ENCODE results near the gene MYOCD. TPM values are rescaled to one million over a fixed set of nuclear protein-coding genes. Genes with fewer than 3 reads are reported as not detected.
"Not testable (repeated sequence)": the region's sequence is repeated elsewhere in the genome, so short reads cannot be mapped to it uniquely, and the experiment has no call there.

Gene MYOCD
- total RNA-seq, 2 donors from 2014 or later: not detected

DNA sequence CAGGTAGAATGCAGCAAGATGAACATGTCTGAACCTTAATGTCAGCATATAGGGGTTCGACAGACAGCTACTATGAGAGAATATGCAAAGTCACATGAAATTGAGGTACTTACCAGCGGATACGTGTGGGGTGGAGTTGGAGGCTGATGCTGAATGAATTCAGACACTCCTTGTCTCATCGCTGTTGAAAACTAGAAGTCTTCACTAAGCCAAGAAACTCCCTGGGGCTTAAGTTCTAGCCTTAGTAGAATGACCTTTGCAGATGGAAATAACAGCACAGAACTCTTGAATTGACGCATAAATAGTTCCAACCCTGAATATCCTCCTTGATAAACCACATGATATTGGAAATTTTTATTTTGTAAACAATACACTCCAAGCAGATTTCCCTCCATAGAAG lies 32.9 kb upstream of the MYOCD start:
- DNase-seq (no peak), ATAC-seq (no peak)
- Mint-ChIP-seq H3K27ac (no peak overlapping the region), H3K36me3 (ENCODE audit: low read depth) (no peaks in the 10 kb centered on the region), H3K4me3 (no peak overlapping the region), H3K4me1 (no peaks in the 10 kb centered on the region), H3K27me3 (no peaks in the 10 kb centered on the region)
- H3K9me3 ChIP-seq (ENCODE audit: control insufficient read depth, low read length, poor library complexity, severe bottlenecking): no peaks in the 10 kb centered on the region

DNA sequence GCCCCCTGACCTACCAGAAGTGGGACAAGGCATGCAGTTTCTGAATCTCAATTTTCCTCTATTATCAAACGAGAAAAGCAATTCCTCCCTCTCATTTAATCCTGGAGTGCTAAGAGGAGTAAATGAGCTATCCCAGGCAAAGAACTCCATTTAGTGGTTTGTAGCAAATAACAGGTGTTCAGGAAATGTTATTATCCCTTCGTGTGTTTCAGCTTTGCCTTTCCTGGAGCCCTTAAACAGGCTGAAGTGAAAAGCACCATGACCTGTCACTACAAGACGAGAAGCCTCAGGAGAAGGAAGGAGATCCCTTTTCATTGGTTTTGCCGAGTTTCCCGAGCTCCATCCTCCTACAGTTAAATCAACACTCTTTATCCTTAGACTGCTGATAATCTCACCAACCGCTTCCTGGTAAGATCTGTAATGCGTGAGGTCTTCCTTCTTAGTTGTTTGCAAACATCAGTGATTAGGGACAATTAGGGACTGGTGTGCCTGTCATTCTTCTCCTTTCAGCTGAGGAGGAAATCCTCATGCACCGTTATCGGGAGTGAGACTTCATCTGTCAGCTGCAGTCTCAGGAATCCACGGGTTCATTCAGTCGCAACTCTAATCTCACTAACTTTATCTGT lies 30.8 kb upstream of the MYOCD start:
- H3K27me3 Mint-ChIP-seq: no peaks in the 10 kb centered on the region

DNA sequence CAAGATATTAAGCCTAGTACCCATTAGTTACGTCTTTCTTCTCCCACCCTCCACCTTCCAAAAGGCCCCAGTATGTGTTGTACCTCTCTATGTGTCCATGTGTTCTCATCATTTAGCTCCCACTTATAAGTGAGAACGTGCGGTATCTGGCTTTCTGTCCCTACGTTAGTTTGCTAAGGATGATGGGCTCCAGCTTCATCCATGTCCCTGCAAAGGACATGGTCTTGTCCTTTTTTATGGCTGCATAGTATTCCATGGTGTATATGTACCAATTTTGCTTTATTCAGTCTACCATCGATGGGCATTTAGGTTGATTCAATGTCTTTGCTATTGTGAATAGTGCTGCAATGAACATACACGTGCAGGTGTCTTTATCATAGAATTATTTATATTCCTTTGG lies 29.7 kb upstream of the MYOCD start:
- not testable (repeated sequence) for H3K4me1 Mint-ChIP-seq; DNase-seq; H3K9me3 ChIP-seq (ENCODE audit: control insufficient read depth, low read length, poor library complexity, severe bottlenecking); H3K36me3 Mint-ChIP-seq (ENCODE audit: low read depth); H3K27ac Mint-ChIP-seq; ATAC-seq; H3K4me3 Mint-ChIP-seq; H3K27me3 Mint-ChIP-seq

More for the DNA sequence above, 30.8 kb upstream of the MYOCD start:
- DNase-seq: no peak
- no peaks in the 10 kb centered on the region for H3K36me3 Mint-ChIP-seq (ENCODE audit: low read depth)
- H3K9me3 ChIP-seq (ENCODE audit: control insufficient read depth, low read length, poor library complexity, severe bottlenecking): no peaks in the 10 kb centered on the region
- no peak for ATAC-seq
- no peak overlapping the region for H3K27ac Mint-ChIP-seq
- no peaks in the 10 kb centered on the region for H3K4me1 Mint-ChIP-seq
- H3K4me3 Mint-ChIP-seq: no peak overlapping the region

DNA sequence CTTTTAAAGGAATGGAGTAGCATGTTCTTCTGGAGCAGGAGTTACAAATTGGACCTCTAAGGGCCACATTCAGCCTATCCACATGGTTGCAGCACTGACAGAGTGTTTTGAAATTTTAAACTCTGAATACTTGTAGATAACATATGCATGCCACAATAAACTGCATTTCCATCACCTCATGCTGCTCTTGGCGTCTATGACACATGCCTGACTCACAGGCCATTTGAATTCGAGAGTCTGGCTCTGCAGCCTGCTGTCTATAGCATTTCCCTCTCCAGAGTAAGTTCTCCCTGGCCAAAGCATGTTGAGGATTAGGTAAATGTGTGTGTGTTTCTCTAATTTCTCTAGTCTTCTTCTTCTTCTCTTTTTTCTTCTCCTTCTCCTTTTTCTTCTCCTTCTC lies 28.7 kb upstream of the MYOCD start:
- no peaks in the 10 kb centered on the region for H3K4me1 Mint-ChIP-seq
- ATAC-seq: no peak

DNA sequence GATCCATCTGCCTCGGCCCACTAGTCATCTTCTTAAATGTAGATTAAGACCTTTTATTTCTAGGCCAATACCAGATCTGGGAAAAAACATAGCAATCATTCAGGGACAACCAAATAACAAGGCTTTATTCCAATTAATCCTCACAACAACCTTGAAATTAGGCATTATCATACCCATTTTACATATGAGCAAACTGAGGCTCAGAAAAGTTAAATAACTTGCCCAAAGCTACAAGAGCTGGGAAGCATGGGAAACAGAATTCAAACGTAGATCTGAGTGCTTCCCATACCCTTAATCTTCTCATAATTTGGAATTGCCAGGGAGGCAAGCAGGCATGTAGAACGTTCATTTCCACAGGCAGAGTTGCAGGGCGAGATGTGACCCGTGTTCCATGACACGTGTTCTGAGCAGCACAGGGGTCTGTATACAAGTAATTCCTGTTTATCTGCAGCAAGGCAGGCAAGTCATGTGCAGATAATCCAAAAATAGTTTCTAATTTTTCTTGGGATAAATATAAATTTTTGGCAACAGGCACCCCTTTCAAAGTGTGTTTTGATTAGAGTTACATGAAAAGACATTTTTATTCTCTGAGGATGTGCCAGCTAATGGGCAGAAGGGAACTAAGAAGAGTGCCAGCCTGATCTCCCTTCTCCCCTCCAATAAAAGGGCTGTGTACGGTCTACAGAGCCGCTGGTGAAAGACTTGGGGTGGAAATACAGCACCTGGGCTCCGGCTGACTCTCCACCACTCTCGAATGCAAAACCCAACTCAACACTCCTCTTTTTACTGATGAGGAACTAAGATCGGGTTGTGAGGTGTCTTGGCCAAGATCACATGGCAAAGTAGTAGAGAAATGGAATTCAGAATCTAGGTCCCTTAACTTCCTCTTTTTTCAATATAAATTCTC lies 27.7 kb upstream of the MYOCD start:
- Mint-ChIP-seq H3K4me3 (no peak overlapping the region), H3K36me3 (ENCODE audit: low read depth) (no peaks in the 10 kb centered on the region), H3K4me1 (no peaks in the 10 kb centered on the region), H3K27ac (no peak overlapping the region), H3K27me3 (no peaks in the 10 kb centered on the region)
- ATAC-seq: no peak
- H3K9me3 ChIP-seq (ENCODE audit: control insufficient read depth, low read length, poor library complexity, severe bottlenecking): no peaks in the 10 kb centered on the region
- DNase-seq: no peak

More for the DNA sequence above, 28.7 kb upstream of the MYOCD start:
- H3K36me3 Mint-ChIP-seq (ENCODE audit: low read depth): no peaks in the 10 kb centered on the region
- no peak overlapping the region for H3K4me3 Mint-ChIP-seq
- H3K27me3 Mint-ChIP-seq: no peaks in the 10 kb centered on the region
- H3K27ac Mint-ChIP-seq: no peak overlapping the region
- H3K9me3 ChIP-seq (ENCODE audit: control insufficient read depth, low read length, poor library complexity, severe bottlenecking): no peaks in the 10 kb centered on the region
- no peak for DNase-seq

DNA sequence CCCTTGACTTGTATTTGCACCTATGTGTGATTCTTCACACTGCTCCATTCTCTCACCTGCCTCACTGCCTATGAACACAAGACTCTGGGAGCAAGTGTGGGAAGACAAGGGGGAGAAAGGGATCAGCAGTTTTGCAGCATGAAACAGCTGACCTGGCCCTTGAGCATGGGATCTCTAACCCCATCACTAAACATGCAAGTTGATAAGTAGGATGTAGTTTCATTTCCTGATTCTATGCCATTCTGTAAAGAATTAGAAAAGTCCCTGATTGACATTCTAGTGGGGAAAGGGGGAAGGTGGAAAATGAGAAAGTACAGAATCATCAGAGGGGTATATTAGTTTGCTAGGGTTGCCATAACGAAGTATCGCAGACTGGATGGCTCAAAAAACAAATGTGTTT lies 25.3 kb upstream of the MYOCD start:
- Mint-ChIP-seq H3K36me3 (ENCODE audit: low read depth) (no peaks in the 10 kb centered on the region), H3K4me1 (no peaks in the 10 kb centered on the region)
- no peak for DNase-seq

DNA sequence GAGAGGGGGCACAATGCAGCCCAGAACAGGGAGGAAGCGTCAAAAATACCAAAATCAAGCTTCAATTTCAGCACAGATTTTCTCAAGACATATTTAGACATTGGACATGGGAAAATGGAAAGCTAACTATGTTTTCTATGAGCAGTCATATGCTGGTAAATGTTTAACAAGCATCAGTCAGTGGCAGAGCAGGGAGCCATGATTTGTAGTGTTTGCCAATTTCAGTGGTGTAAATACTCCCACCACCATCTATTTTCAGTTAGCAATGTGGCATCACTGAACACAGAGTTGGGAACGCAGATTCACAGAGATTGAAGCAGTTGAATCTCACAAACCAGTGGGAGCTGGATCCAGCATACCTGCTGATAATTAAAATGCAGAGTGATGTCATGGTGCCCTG lies 24.6 kb upstream of the MYOCD start:
- Mint-ChIP-seq H3K4me1 (no peaks in the 10 kb centered on the region), H3K27me3 (no peaks in the 10 kb centered on the region), H3K27ac (no peak overlapping the region), H3K4me3 (no peak overlapping the region), H3K36me3 (ENCODE audit: low read depth) (no peaks in the 10 kb centered on the region)
- ATAC-seq: no peak
- no peaks in the 10 kb centered on the region for H3K9me3 ChIP-seq (ENCODE audit: control insufficient read depth, low read length, poor library complexity, severe bottlenecking)
- no peak for DNase-seq

More for the DNA sequence above, 25.3 kb upstream of the MYOCD start:
- no peaks in the 10 kb centered on the region for H3K9me3 ChIP-seq (ENCODE audit: control insufficient read depth, low read length, poor library complexity, severe bottlenecking)
- no peaks in the 10 kb centered on the region for H3K27me3 Mint-ChIP-seq
- H3K27ac Mint-ChIP-seq: no peak overlapping the region
- no peak overlapping the region for H3K4me3 Mint-ChIP-seq
- no peak for ATAC-seq

DNA sequence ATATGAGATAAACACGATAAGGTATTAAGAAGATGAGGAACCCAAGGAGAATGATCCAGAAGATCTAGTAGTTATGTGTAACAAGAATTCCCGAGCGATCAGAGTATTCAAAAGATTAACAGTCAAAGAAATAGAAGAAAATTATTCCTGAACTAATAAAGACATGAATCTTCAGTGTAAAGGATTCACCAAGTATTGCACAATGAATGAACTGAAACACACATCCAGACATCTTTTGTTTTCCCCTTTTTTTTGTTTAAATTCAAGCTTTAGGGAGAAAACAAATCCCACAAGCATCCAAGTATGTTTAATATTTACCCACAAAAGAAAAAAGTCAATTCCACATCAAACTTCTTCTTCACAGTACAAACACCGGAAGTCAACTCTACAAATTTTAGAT lies 23.7 kb upstream of the MYOCD start:
- ATAC-seq (no peak), DNase-seq (no peak)
- Mint-ChIP-seq H3K4me3 (no peak overlapping the region), H3K27me3 (no peaks in the 10 kb centered on the region), H3K27ac (no peak overlapping the region), H3K36me3 (ENCODE audit: low read depth) (no peaks in the 10 kb centered on the region), H3K4me1 (no peaks in the 10 kb centered on the region)
- no peaks in the 10 kb centered on the region for H3K9me3 ChIP-seq (ENCODE audit: control insufficient read depth, low read length, poor library complexity, severe bottlenecking)

DNA sequence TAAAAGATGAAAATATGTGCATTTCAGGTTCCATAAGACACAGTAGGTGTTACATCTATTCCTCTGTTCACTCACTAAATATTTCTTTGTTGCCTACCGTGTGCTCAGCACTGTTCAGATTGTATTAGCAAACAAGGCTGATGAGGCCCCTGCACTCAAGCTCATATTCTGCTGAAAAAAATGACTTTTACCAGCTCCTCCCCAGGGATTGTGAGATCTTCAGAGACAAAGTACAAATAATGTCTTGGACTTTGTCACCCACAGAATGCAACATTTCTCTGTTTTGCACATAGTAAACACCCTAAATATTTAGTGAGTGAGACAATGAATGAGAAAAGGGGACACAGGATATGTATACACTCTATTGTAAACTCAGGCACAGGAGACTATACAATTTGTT lies 21.9 kb upstream of the MYOCD start:
- ATAC-seq (no peak), DNase-seq (no peak)
- Mint-ChIP-seq H3K36me3 (ENCODE audit: low read depth) (no peaks in the 10 kb centered on the region), H3K27ac (no peak overlapping the region), H3K4me1 (no peaks in the 10 kb centered on the region), H3K4me3 (no peak overlapping the region), H3K27me3 (peaks cover 6% of the 10 kb centered on the region)
- no peaks in the 10 kb centered on the region for H3K9me3 ChIP-seq (ENCODE audit: control insufficient read depth, low read length, poor library complexity, severe bottlenecking)

DNA sequence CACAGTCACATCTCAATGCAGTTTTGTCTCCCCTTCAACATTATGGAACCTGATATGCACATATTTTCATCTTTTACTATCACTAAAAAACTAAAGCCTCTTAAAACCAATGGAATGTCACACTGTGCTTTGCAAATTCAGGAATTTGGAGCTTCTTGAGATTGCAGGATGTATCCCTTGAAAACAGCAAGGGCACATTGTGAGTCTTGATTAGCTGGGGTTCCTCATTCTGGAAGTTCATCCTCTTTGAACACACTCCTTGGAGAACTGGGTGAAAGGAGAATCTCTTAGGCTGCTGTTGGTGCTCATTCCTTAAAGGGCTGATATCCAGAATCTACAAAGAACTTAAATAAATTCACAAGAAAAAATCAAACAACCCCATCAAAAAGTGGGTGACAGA lies 21.1 kb upstream of the MYOCD start:
- Mint-ChIP-seq H3K36me3 (ENCODE audit: low read depth) (no peaks in the 10 kb centered on the region), H3K4me3 (no peak overlapping the region), H3K4me1 (no peaks in the 10 kb centered on the region), H3K27me3 (peaks cover 6% of the 10 kb centered on the region), H3K27ac (no peak overlapping the region)
- H3K9me3 ChIP-seq (ENCODE audit: control insufficient read depth, low read length, poor library complexity, severe bottlenecking): no peaks in the 10 kb centered on the region
- ATAC-seq: no peak
- no peak for DNase-seq

DNA sequence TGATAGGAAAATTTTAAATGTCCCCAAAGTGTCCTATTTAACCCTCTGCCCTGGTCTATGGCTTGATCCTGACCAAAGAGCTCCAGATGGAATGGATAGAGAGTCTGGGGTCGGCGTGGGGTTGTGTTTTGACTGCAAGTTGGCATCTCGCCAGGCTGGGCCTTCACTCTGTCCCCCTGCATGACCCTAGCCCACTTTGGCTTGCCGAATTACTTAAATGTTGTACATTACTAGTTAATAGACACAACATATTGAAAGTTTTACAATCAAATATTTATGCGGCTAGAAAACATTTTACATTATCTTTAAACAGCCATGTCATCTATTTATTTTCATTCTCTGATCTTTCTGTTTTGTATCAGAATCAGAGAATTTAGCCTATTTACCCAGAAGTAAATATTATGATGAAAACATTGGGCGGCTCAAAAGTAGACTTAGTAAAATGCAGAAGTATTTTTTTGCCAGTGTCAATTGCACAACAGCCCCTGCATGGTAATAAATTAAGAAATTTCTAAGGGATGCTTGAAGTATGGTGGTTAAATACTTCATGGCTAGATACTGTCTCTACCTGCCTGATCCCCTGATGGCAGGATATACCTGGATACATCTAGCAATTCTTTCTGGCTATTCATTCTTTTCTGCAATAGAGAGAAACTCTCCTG lies 18.8 kb upstream of the MYOCD start:
- Mint-ChIP-seq H3K4me3 (no peak overlapping the region), H3K36me3 (ENCODE audit: low read depth) (no peaks in the 10 kb centered on the region), H3K27ac (no peak overlapping the region), H3K4me1 (no peaks in the 10 kb centered on the region), H3K27me3 (peaks cover 6% of the 10 kb centered on the region)
- DNase-seq (no peak), ATAC-seq (no peak)
- no peaks in the 10 kb centered on the region for H3K9me3 ChIP-seq (ENCODE audit: control insufficient read depth, low read length, poor library complexity, severe bottlenecking)

DNA sequence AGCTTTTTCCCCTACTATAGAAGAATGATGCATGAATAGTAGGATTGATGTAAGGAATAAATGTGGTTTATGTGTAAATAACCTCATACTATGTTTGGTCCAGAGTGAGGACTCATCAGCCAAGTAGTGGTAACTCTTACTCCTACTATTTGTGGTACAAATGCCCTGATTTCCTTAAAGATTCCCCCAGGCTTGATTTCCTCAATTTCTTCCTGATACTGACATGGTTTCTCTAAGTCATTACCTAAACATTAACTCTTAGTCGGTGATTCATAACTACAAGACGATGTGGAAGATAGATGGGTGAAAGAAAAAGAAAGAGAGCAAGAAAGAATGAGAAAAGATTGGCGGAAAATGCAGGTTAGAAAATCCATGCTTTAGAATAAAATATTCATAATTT lies 17.2 kb upstream of the MYOCD start:
- Mint-ChIP-seq H3K4me1 (no peaks in the 10 kb centered on the region), H3K36me3 (ENCODE audit: low read depth) (no peaks in the 10 kb centered on the region), H3K27ac (no peak overlapping the region), H3K27me3 (peaks cover 6% of the 10 kb centered on the region), H3K4me3 (no peak overlapping the region)
- no peak for DNase-seq
- no peak for ATAC-seq
- no peaks in the 10 kb centered on the region for H3K9me3 ChIP-seq (ENCODE audit: control insufficient read depth, low read length, poor library complexity, severe bottlenecking)

DNA sequence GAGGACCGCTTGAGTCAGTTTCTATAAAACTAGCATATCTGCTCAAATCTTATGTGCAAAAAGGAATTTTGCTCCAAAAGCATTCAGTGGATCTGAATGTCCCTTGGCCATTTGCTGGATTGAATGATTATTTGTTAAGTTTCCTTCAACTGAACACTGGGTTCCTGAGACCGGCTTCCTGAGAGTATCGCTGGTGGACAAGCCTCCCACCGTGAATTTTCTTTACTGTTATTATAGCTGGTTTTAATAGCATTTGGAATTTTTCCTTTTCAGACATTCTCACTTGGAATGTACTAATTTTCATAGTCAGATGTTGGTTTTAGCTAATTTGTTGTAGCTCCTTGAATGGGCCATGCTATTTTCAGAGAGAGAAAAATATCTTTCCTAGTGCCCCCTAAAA lies 9.8 kb upstream of the MYOCD start:
- Mint-ChIP-seq H3K27me3 (no peaks in the 10 kb centered on the region), H3K4me1 (no peaks in the 10 kb centered on the region)

More for the DNA sequence above, 9.8 kb upstream of the MYOCD start:
- no peaks in the 10 kb centered on the region for H3K9me3 ChIP-seq (ENCODE audit: control insufficient read depth, low read length, poor library complexity, severe bottlenecking)
- no peak for DNase-seq
- no peak for ATAC-seq
- no peak overlapping the region for H3K4me3 Mint-ChIP-seq
- no peak overlapping the region for H3K27ac Mint-ChIP-seq
- no peaks in the 10 kb centered on the region for H3K36me3 Mint-ChIP-seq (ENCODE audit: low read depth)
